Smooth muscle cell (in vitro differentiated cells): ENCODE data around the gene ZFYVE21. TPM values are rescaled to one million over a fixed set of nuclear protein-coding genes. Genes with fewer than 3 reads are reported as not detected.

Experiments used
- DNase-seq: peaks from one replicate; lab custom pipeline; 2025; ENCODE audit not compliant: unreplicated experiment; lab: John Stamatoyannopoulos, UW
- H2AFZ ChIP-seq: fragments of 200-600 bp; sonication (generic); 2 replicates; pipeline ENCODE4 v1.6.0; 2016; ENCODE audit warnings: antibody characterized with exemption, low read depth, mild to moderate bottlenecking
- H3F3A ChIP-seq: fragments of 200-600 bp; sonication (generic); 2 replicates; pipeline ENCODE4 v1.6.0; 2017; ENCODE audit warnings: antibody characterized with exemption, low read depth
- H3K27ac ChIP-seq: fragments of 200-600 bp; sonication (generic); 2 replicates; pipeline ENCODE4 v1.5.1; 2016; ENCODE audit warnings: low read depth, mild to moderate bottlenecking
- H3K27me3 ChIP-seq: fragments of 200-600 bp; sonication (generic); 2 replicates; pipeline ENCODE4 v1.6.1; 2016; ENCODE audit warnings: low read depth, mild to moderate bottlenecking
- H3K36me3 ChIP-seq: fragments of 200-600 bp; sonication (generic); 2 replicates; pipeline ENCODE4 v1.5.1; 2016; ENCODE audit warnings: low read depth
- H3K4me1 ChIP-seq: fragments of 200-600 bp; sonication (generic); 2 replicates; pipeline ENCODE4 v1.5.1; 2016; ENCODE audit warnings: low read depth
- H3K4me2 ChIP-seq: fragments of 200-600 bp; sonication (generic); 2 replicates; pipeline ENCODE4 v1.6.0; 2016; ENCODE audit warnings: mild to moderate bottlenecking
- H3K4me3 ChIP-seq: fragments of 200-600 bp; sonication (generic); 2 replicates; pipeline ENCODE4 v1.5.1; 2016; ENCODE audit warnings: mild to moderate bottlenecking
- H3K79me2 ChIP-seq: fragments of 200-600 bp; sonication (generic); 2 replicates; pipeline ENCODE4 v1.6.0; 2016; ENCODE audit warnings: low read depth, mild to moderate bottlenecking
- H3K9ac ChIP-seq: fragments of 200-600 bp; sonication (generic); 2 replicates; pipeline ENCODE4 v1.6.0; 2016; ENCODE audit warnings: low read depth
- H3K9me3 ChIP-seq: fragments of 200-600 bp; sonication (generic); replicated peaks from 2 replicates; pipeline ENCODE4 v1.5.1; 2016; ENCODE audit warnings: low read depth
- H4K20me1 ChIP-seq: fragments of 200-600 bp; sonication (generic); 2 replicates; pipeline ENCODE4 v1.6.0; 2016; ENCODE audit warnings: low read depth
- WGBS: methylation state at CpG from one replicate; pipeline ENCODE4 v1.1.7; 2016; ENCODE audit warnings: low lambda C conversion rate; 5-methylcytosine and 5-hydroxymethylcytosine counted together
- polyA plus RNA-seq: library from polyadenylated mRNA; unstranded; fragments of >200 nt; fragmentation: Nextera tagmentation; extraction: Ambion mirVana; gene quantifications from 2 replicates; pipeline ENCODE4 v1.2.1, GENCODE V29; 2016
- total RNA-seq: library from RNA; depleted of rRNA; stranded (reverse); fragments of >200 nt; gene quantifications from 2 replicates; pipeline ENCODE4 v1.2.3, GENCODE V29; 2014
- TF ChIP-seq, protein P1 (sequence below): fragments of 200-600 bp; sonication (generic); IDR thresholded peaks from 2 replicates; pipeline ENCODE4 v1.5.1; 2017; ENCODE audit warnings: borderline replicate concordance, mild to moderate bottlenecking, antibody characterized with exemption; ENCODE audit not compliant: insufficient read depth, poor library complexity, severe bottlenecking

Gene ZFYVE21
- total and polyA plus RNA-seq, 2 experiments from 2014 or later = 33.9 to 41.5 TPM

DNA sequence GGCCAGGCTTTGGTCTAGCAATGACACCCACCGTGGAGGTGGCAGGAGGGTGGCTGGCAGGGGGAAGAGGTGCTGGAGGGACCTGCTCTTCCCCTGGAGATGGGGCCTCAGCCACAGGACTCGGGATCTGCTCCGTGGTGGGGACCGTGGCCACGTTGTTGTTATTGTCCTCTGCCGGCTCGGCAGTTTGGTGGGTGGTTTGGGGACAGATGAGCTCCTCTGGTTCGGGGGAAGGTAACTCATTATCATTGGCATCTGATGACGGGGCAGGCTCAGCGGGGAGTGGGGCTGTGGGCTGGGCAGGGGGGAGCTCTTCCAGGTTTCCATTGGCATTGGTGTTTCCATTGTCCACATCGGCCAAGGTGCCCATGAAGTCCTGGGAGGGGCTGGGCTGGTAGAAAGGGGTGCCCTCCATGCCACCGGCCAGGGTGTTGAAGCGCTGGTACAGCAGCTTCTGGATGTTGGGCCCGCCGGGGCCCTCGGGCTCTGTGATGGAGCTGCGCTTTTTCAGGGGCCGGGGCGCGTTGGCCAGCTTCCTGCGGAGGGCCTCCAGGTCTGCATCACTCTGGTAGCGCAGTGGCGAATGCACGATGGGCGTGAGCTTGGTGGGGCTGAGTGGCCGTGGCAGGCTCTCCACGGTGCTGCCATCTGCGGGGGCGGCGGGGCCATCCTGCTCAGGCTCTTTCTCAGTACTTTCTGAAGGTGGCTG, 24.3 kb downstream of the ZFYVE21 start:
- H2AFZ ChIP-seq = no peak overlapping the region
- H3K4me1 ChIP-seq = no peaks in the 10 kb centered on the region
- no peaks in the 10 kb centered on the region for H3K36me3 ChIP-seq
- H3F3A ChIP-seq = no peaks in the 10 kb centered on the region
- no peak overlapping the region for H3K4me2 ChIP-seq
- TF ChIP-seq, protein P1, sequence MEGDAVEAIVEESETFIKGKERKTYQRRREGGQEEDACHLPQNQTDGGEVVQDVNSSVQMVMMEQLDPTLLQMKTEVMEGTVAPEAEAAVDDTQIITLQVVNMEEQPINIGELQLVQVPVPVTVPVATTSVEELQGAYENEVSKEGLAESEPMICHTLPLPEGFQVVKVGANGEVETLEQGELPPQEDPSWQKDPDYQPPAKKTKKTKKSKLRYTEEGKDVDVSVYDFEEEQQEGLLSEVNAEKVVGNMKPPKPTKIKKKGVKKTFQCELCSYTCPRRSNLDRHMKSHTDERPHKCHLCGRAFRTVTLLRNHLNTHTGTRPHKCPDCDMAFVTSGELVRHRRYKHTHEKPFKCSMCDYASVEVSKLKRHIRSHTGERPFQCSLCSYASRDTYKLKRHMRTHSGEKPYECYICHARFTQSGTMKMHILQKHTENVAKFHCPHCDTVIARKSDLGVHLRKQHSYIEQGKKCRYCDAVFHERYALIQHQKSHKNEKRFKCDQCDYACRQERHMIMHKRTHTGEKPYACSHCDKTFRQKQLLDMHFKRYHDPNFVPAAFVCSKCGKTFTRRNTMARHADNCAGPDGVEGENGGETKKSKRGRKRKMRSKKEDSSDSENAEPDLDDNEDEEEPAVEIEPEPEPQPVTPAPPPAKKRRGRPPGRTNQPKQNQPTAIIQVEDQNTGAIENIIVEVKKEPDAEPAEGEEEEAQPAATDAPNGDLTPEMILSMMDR = no peak
- H4K20me1 ChIP-seq = no peaks in the 10 kb centered on the region
- no peak overlapping the region for H3K4me3 ChIP-seq
- no peak for DNase-seq
- H3K9ac ChIP-seq = no peak overlapping the region
- no peaks in the 10 kb centered on the region for H3K79me2 ChIP-seq
- no peaks in the 10 kb centered on the region for H3K9me3 ChIP-seq
- no peaks in the 10 kb centered on the region for H3K27me3 ChIP-seq
- no peak overlapping the region for H3K27ac ChIP-seq
- 98% methylated on average over 23 of the region's 30 CpGs for WGBS

DNA sequence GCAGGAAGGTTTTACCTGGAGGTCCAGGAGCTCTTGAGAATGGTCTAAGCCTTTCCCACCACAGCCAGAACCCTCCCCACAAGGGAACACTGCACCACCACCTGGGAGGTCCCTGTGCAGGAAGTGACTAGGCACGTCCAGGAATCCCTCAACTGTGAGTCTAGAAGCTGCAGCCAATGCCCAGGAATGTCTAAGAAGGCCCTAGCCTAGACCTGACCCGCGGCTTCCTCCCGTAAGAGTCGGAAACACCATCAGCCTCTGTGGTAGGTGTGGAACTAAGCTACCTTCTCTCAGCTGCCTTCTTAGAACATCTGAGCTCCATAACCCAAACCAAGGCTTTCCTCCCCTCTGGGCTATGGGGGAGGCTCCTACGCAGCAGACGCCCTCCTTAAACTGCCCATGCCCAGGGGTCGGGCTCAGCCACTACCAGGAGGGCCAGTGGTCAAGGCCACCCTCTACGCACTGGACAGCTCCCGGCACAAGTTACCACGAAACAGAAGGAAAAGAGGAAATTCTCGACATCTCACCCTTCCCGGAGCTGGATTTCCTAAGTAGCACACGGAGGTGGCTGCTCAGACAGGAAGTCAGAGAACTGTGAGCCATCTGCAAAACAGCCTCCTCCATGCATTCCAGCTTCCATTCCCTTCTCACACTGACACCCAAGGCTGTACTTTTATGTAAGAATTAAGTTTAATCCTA, 25.5 kb downstream of the ZFYVE21 start:
- TF ChIP-seq, protein P1 = no peak
- H3K4me1 ChIP-seq = no peaks in the 10 kb centered on the region
- no peaks in the 10 kb centered on the region for H4K20me1 ChIP-seq
- H2AFZ ChIP-seq = no peak overlapping the region
- H3K79me2 ChIP-seq = no peaks in the 10 kb centered on the region
- H3K9me3 ChIP-seq = no peaks in the 10 kb centered on the region
- no peak overlapping the region for H3K9ac ChIP-seq
- DNase-seq = no peak
- no peaks in the 10 kb centered on the region for H3K27me3 ChIP-seq
- H3K4me3 ChIP-seq = no peak overlapping the region
- WGBS = 68% methylated on average over 14 of the region's 14 CpGs
- H3K36me3 ChIP-seq = no peaks in the 10 kb centered on the region
- H3F3A ChIP-seq = no peaks in the 10 kb centered on the region
- H3K4me2 ChIP-seq = no peak overlapping the region
- peak overlapping the region; percentile 14 for H3K27ac ChIP-seq

DNA sequence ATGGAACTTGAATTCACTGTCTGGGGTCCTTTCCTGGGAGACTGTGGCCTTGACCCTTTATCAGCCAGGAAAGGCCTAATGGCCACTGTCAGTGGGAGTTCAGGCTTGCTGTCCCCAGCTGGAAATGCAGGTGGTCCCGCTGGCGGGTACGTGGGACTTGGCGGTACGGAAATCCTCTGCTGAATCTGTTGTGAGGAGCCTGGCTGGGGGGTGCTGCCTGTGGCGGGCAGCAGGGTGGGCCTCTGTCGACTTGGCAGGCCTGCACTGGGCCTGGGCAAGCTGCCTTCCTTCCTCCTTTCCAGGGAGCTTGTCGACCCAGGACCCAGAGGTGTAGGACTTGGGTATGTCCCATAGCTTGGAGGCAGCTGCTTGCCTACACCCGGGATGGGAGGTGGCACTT, 26.3 kb downstream of the ZFYVE21 start:
- no peak for DNase-seq
- Histone ChIP-seq H4K20me1 (no peaks in the 10 kb centered on the region), H3F3A (no peaks in the 10 kb centered on the region), H3K4me3 (no peak overlapping the region), H3K4me1 (no peaks in the 10 kb centered on the region), H3K27me3 (no peaks in the 10 kb centered on the region), H3K79me2 (no peaks in the 10 kb centered on the region), H2AFZ (no peak overlapping the region), H3K4me2 (no peak overlapping the region), H3K27ac (peak overlapping the region; percentile 14), H3K9me3 (no peaks in the 10 kb centered on the region), H3K9ac (no peak overlapping the region), H3K36me3 (no peaks in the 10 kb centered on the region)
- WGBS = 95% methylated on average over 9 of the region's 9 CpGs
- TF ChIP-seq, protein P1 = no peak
